K562 (cell line): Measurements from ENCODE around the gene GCN1. TPM values are rescaled to one million over a fixed set of nuclear protein-coding genes. Genes with fewer than 3 reads are reported as not detected.

Source experiments
- CTCFL ChIP-seq: IDR thresholded peaks from 2 replicates; pipeline ENCODE4 v1.6.1; 2011; ENCODE audit warnings: borderline replicate concordance, low read depth, mild to moderate bottlenecking, moderate library complexity, low read length; ENCODE audit not compliant: insufficient read depth, poor library complexity, severe bottlenecking
- E2F4 ChIP-seq: sonication (generic); formaldehyde crosslinking; IDR thresholded peaks from 2 replicates; pipeline ENCODE4 v1.8.0; 2022; ENCODE audit warnings: mild to moderate bottlenecking, low read depth, missing genetic modification reagents
- HCFC1 ChIP-seq: IDR thresholded peaks from 2 replicates; pipeline ENCODE4 v1.6.1; 2012; ENCODE audit warnings: low read depth, low read length, improper control_type of control experiment
- SMARCE1 ChIP-seq: fragments of 450-650 bp; IDR thresholded peaks from 2 replicates; pipeline ENCODE4 v1.7.1; 2016; ENCODE audit warnings: mild to moderate bottlenecking
- USF2 ChIP-seq: sonication (generic); formaldehyde crosslinking; IDR thresholded peaks from 2 replicates; pipeline ENCODE4 v1.5.0; 2020; ENCODE audit warnings: missing genetic modification reagents
- ZBTB43 ChIP-seq: sonication (generic); formaldehyde crosslinking; IDR thresholded peaks from 2 replicates; pipeline ENCODE4 v1.8.0; 2023; ENCODE audit warnings: mild to moderate bottlenecking, missing genetic modification reagents
- ZNF395 ChIP-seq: fragments of 200-800 bp; sonication (Bioruptor generic); IDR thresholded peaks from 2 replicates; pipeline ENCODE4 v1.6.1; 2017; ENCODE audit warnings: missing genetic modification characterization, missing compliant biosample characterization
- polyA plus RNA-seq, 8 experiments: library from polyadenylated mRNA; depleted of rRNA in 4 of 8; stranded (reverse) in 5 of 8; unstranded in 3 of 8; fragments of >200 nt; fragmentation: Nextera tagmentation in 2 of 8; fragmentation: Illumina TruSeq in 1 of 8; extraction: Ambion mirVana in 2 of 8; extraction: Trizol in 1 of 8; gene quantifications; 2 replicates each; pipeline versions ENCODE4 v1.2.1 to v1.2.3, GENCODE V29; 2011 to 2014; ENCODE audit warnings: inconsistent platforms in 1 of 8, missing spikeins in 1 of 8
- total RNA-seq, 7 experiments: library from RNA; depleted of rRNA in 6 of 7; stranded (reverse); fragments of >200 nt in 6 of 7; fragmentation: Illumina TruSeq in 2 of 7; extraction: Trizol in 2 of 7; gene quantifications; 2 replicates each; pipeline versions ENCODE4 v1.2.1 to v1.2.3, GENCODE V29; 2011 to 2021; ENCODE audit warnings: low replicate concordance in 1 of 7

The GCN1 gene
- total and polyA plus RNA-seq, 9 of the 15 experiments (the other 6 are each of a cell fraction or from before 2014, with no cell fraction given), result 11.9 to 190 (median 51.7) TPM

GRCh38 chr12:120086801-120087621 is 107.5 kb downstream of the GCN1 start (continued):
- TF ChIP-seq SMARCE1, result peak; percentile 77; the same call in 1 of the 2 replicates
- TF ChIP-seq USF2, result peak; percentile 47; the same call in 1 of the 2 replicates
- TF ChIP-seq HCFC1, result peak; percentile 55
- TF ChIP-seq CTCFL, result peak; percentile 85
- peak; percentile 64; the same call in 1 of the 2 replicates for TF ChIP-seq ZBTB43
- no peak for TF ChIP-seq E2F4
- TF ChIP-seq ZNF395 (CRISPR knock-in tag), result no peak
- TF ChIP-seq, all 486 proteins: peak for 152
